SU-DHL-6 (cell line): ENCODE data around the gene TJP1.
A peak's percentile ranks its signal among the peaks of the same experiment; 100 is the strongest.

Experiments
- EZH2phosphoT487 ChIP-seq: fragments of 200-600 bp; sonication (generic), shearing (Covaris generic); conservative IDR thresholded peaks from 2 replicates; pipeline ENCODE4 v1.6.1; 2018; ENCODE audit warnings: mild to moderate bottlenecking, antibody characterized with exemption, low read length, moderate library complexity, mixed read lengths
- TF ChIP-seq, protein P1 (sequence below): fragments of 200-600 bp; sonication (generic); IDR thresholded peaks from one replicate; pipeline ENCODE4 v1.5.1; 2017; ENCODE audit warnings: antibody characterized with exemption, mild to moderate bottlenecking, low read length, moderate library complexity; ENCODE audit not compliant: insufficient read depth, poor library complexity, severe bottlenecking

- TF ChIP-seq, protein P1, sequence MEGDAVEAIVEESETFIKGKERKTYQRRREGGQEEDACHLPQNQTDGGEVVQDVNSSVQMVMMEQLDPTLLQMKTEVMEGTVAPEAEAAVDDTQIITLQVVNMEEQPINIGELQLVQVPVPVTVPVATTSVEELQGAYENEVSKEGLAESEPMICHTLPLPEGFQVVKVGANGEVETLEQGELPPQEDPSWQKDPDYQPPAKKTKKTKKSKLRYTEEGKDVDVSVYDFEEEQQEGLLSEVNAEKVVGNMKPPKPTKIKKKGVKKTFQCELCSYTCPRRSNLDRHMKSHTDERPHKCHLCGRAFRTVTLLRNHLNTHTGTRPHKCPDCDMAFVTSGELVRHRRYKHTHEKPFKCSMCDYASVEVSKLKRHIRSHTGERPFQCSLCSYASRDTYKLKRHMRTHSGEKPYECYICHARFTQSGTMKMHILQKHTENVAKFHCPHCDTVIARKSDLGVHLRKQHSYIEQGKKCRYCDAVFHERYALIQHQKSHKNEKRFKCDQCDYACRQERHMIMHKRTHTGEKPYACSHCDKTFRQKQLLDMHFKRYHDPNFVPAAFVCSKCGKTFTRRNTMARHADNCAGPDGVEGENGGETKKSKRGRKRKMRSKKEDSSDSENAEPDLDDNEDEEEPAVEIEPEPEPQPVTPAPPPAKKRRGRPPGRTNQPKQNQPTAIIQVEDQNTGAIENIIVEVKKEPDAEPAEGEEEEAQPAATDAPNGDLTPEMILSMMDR, result peak; percentile 58
- no peak for TF ChIP-seq EZH2phosphoT487
Measured at GRCh38 chr15:29668120-29668602, 154.1 kb downstream of the TJP1 start.
